ENCODE data around the gene TLE2. TPM values are rescaled to one million over a fixed set of nuclear protein-coding genes. Genes with fewer than 3 reads are reported as not detected.

TLE2 gene
- polyA plus RNA-seq, 1 of the 3 experiments (the other 2 are of a cell fraction): 2.3 TPM

GRCh38 chr19:2960120-2960519, 69.0 kb downstream of the TLE2 start (continued):
- TF ChIP-seq PBX3 (IDR thresholded peaks at IDR 0.05) (no peak), EP300 (IDR thresholded peaks at IDR 0.05; ENCODE audit: borderline replicate concordance in 1 of 2, low read depth in 1 of 2, low read length in 1 of 2) (no peak), RCOR1 (IDR thresholded peaks at IDR 0.05; ENCODE audit: low read length) (no peak), JUND (IDR thresholded peaks at IDR 0.05) (no peak), RAD21 (IDR thresholded peaks at IDR 0.05; ENCODE audit: low read length) (no peak), POLR2AphosphoS5 (IDR thresholded peaks at IDR 0.05; ENCODE audit: low read depth, low read length) (no peak), RXRA (IDR thresholded peaks at IDR 0.05; ENCODE audit: borderline replicate concordance, low read depth) (no peak)

GRCh38 chr19:2957160-2957559, 71.9 kb downstream of the TLE2 start:
- Histone ChIP-seq H3K4me2 (no peak overlapping the region), H3F3A (replicated peaks; ENCODE audit: insufficient read depth) (no peaks in the 10 kb centered on the region), H3K79me2 (ENCODE audit: insufficient read depth) (no peaks in the 10 kb centered on the region), H2AFZ (ENCODE audit: low read depth) (no peak overlapping the region), H3K27me3 (ENCODE audit: insufficient read depth) (0 out of 2 replicates have a peak, but pooled peaks cover 3% of the 10 kb centered on the region), H4K20me1 (ENCODE audit: insufficient read depth) (no peaks in the 10 kb centered on the region), H3K4me1 (ENCODE audit: control insufficient read depth in 1 of 2, insufficient read depth in 2 of 2, low read depth in 1 of 2, low read length in 1 of 2) (no peaks in the 10 kb centered on the region), H3K9ac (no peak overlapping the region), H3K36me3 (replicated peaks in 1 of 2; ENCODE audit: control insufficient read depth in 1 of 2, insufficient read depth in 2 of 2, low read length in 1 of 2) (no peaks in the 10 kb centered on the region), H3K9me2 (no peaks in the 10 kb centered on the region), H3K4me3 (ENCODE audit: low read depth in 2 of 2, low read length in 1 of 2) (no peak overlapping the region), H3K9me3 (no peaks in the 10 kb centered on the region), H3K27ac (ENCODE audit: low read depth in 2 of 2, low read length in 1 of 2) (no peak overlapping the region)
- CTCF ChIA-PET: interaction anchor here (0.6 to 2.9 kb wide), 18 partner anchors 10 to 273 kb away, joined by 3 to 13 read pairs (median 4); no protein-coding TSS in a partner anchor
- POLR2A ChIA-PET: no interaction called here
- 71% methylated on average over 5 of the region's 5 CpGs for WGBS (ENCODE audit: low lambda C conversion rate)
- no peak for TF ChIP-seq RXRA (IDR thresholded peaks at IDR 0.05; ENCODE audit: borderline replicate concordance, low read depth)
- no peak for TF ChIP-seq YY1 (IDR thresholded peaks at IDR 0.05; ENCODE audit: low read depth)
- no peak for TF ChIP-seq JUND (IDR thresholded peaks at IDR 0.05)
- no peak for TF ChIP-seq GABPA (IDR thresholded peaks at IDR 0.05; ENCODE audit: low read depth)
- TF ChIP-seq TCF12 (IDR thresholded peaks at IDR 0.05): no peak
- no peak for TF ChIP-seq CTCF (IDR thresholded peaks at IDR 0.05)
- TF ChIP-seq CHD2 (IDR thresholded peaks at IDR 0.05; ENCODE audit: low read length, partially characterized antibody): no peak
- TF ChIP-seq NFIC (IDR thresholded peaks at IDR 0.05; ENCODE audit: borderline replicate concordance): no peak
- TF ChIP-seq GATA2 (CRISPR knock-in tag; IDR thresholded peaks at IDR 0.05): no peak
- no peak for TF ChIP-seq FOSL2 (IDR thresholded peaks at IDR 0.05; ENCODE audit: borderline replicate concordance, low read depth)
- no peak for TF ChIP-seq SIN3A (IDR thresholded peaks at IDR 0.05; ENCODE audit: borderline replicate concordance, low read depth, low read length)
- no peak for TF ChIP-seq EZH2phosphoT487 (IDR thresholded peaks at IDR 0.05; ENCODE audit: borderline replicate concordance, low read depth)
- DNase-seq: no peak
